ENCODE results near the gene GTF2H1.

Gene GTF2H1

GRCh38 chr11:18366286-18366685, 43.9 kb downstream of the GTF2H1 start:
- POLR2A ChIA-PET = no interaction called here

GRCh38 chr11:18367431-18367830, 45.1 kb downstream of the GTF2H1 start:
- CTCF ChIA-PET = interaction anchor here (0.8 to 0.9 kb wide), 2 partner anchors 11 to 28 kb away, joined by 3 read pairs; no protein-coding TSS in a partner anchor
- POLR2A ChIA-PET = interaction anchor here (0.9 kb wide), 1 partner anchor 27 kb away, joined by 8 read pairs; the partner anchor contains the start of gene LDHA
- TF ChIP-seq CTCF (IDR thresholded peaks at IDR 0.05; ENCODE audit: control extremely low read depth, extremely low read depth, low read depth, missing control alignments) = no peak
- no peak for DNase-seq (ENCODE audit: extremely low spot score)

More at GRCh38 chr11:18366286-18366685, 43.9 kb downstream of the GTF2H1 start:
- no peak for TF ChIP-seq CTCF (IDR thresholded peaks at IDR 0.05; ENCODE audit: control extremely low read depth, extremely low read depth, low read depth, missing control alignments)
- CTCF ChIA-PET = interaction anchor here (1.1 to 2.7 kb wide), 2 partner anchors 8 to 18 kb away, joined by 4 to 10 read pairs; no protein-coding TSS in a partner anchor
- no peak for DNase-seq (ENCODE audit: extremely low spot score)

GRCh38 chr11:18368221-18368620, 45.9 kb downstream of the GTF2H1 start:
- no peak for DNase-seq (ENCODE audit: extremely low spot score)
- ChIA-PET POLR2A (interaction anchor here (0.9 kb wide), 1 partner anchor 26 kb away, joined by 8 read pairs; the partner anchor contains the start of gene LDHA), CTCF (interaction anchor here (0.6 kb wide), 1 partner anchor 13 kb away, joined by 3 read pairs; no protein-coding TSS in a partner anchor)
- no peak for TF ChIP-seq CTCF (IDR thresholded peaks at IDR 0.05; ENCODE audit: control extremely low read depth, extremely low read depth, low read depth, missing control alignments)

GRCh38 chr11:18369398-18369797, 47.0 kb downstream of the GTF2H1 start:
- DNase-seq (ENCODE audit: extremely low spot score) = no peak
- ChIA-PET POLR2A (no interaction called here), CTCF (interaction anchor here (1.5 to 2.0 kb wide), 3 partner anchors 9 to 125 kb away, joined by 3 to 5 read pairs (median 4); no protein-coding TSS in a partner anchor)
- no peak for TF ChIP-seq CTCF (IDR thresholded peaks at IDR 0.05; ENCODE audit: control extremely low read depth, extremely low read depth, low read depth, missing control alignments)

GRCh38 chr11:18371279-18371678, 48.9 kb downstream of the GTF2H1 start:
- no peak for TF ChIP-seq CTCF (IDR thresholded peaks at IDR 0.05; ENCODE audit: control extremely low read depth, extremely low read depth, low read depth, missing control alignments)
- POLR2A ChIA-PET = no interaction called here
- CTCF ChIA-PET = interaction anchor here (0.6 to 1.1 kb wide), 2 partner anchors 13 to 360 kb away, joined by 3 to 4 read pairs; no protein-coding TSS in a partner anchor
- DNase-seq (ENCODE audit: extremely low spot score) = no peak

- CTCF ChIA-PET = interaction anchor here (1.1 kb wide), 1 partner anchor 257 kb away, joined by 3 read pairs; no protein-coding TSS in a partner anchor
- POLR2A ChIA-PET = interaction anchor here (0.6 kb wide), 1 partner anchor 14 kb away, joined by 5 read pairs; no protein-coding TSS in a partner anchor
- DNase-seq (ENCODE audit: extremely low spot score) = no peak
- TF ChIP-seq CTCF (IDR thresholded peaks at IDR 0.05; ENCODE audit: control extremely low read depth, extremely low read depth, low read depth, missing control alignments) = no peak
Measured at GRCh38 chr11:18372201-18372600, 49.8 kb downstream of the GTF2H1 start.
